ENCODE measurements around the gene NANS.
"Not testable (repeated sequence)": the region's sequence is repeated elsewhere in the genome, so short reads cannot be mapped to it uniquely, and the experiment has no call there.

Gene NANS

DNA sequence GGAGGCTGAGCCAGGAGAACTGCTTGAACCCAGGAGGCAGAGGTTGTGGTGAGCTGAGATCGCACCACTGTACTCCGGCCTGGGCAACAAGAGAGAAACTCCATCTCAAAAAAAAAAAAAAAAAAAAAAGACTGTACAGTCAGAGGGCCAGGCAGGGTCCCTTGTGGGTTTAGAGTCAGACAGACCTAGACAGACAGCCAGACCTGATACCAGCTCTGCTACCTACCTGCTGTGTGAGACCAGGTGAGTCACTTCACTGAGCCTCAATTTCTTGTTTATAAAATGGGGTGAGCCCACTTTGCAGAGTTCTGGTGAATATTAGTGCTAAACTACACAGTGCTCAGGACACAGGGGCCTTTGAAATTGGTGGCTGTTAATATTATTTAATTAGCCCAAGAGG lies 42.8 kb downstream of the NANS start:
- DNase-seq (ENCODE audit: low read depth in 2 of 3, low spot score in 2 of 3) = no peak

DNA sequence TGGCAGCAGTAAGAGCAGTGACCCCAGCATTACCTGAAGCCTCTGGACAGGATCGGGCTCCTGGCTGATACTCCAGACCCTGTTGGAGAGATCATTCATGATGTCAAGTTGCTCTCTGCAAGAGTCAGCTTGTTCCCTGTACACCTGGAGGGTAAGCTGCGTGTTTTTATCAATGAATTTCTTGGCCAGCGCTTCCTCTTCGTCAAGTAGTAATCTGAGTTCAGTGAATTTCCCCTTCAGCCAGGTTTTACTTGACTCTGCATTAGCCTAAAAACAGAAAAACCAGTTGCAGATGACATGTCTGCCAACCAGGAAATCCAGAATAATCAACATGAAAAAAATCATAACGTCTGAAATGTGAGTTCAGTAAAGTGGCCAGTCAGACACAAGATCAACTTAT lies 43.4 kb downstream of the NANS start:
- no peak for DNase-seq (ENCODE audit: low read depth in 2 of 3, low spot score in 2 of 3)

DNA sequence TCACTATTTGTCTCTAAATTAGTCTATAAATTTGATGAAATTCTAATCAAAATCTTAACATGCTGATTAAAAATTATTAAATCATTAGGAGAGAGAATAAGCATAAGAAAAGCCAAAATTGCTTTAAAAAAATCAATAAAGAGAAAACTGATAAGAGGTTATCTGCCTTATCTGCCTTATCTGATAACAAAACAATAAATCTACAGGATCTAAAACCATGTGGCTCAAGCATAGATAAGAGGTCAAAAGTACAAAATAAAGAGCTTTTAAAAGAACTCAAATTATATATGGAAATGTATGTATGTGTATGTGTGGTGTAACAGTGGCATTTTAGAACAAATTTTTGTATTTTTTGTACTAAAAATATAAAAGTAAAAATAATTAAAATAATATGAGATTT lies 43.9 kb downstream of the NANS start:
- DNase-seq (ENCODE audit: low read depth in 2 of 3, low spot score in 2 of 3) = no peak

DNA sequence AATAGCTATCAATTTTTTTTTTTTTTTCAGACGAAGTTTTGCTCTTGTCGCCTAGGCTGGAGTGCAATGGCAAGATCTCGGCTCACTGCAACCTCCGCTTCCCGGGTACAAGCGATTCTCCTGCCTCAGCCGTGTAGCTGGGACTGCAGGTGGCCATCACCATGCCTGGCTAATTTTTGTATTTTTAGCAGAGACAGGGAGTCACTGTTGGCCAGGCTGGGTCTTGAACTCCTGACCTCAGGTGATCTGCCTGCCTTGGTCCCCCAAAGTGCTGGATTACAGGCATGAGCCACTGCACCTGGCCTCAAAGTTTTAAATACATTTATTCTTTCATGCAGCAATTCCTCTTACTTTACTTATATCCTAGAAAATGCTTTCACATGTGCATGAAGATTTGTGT lies 44.9 kb downstream of the NANS start:
- DNase-seq (ENCODE audit: low read depth in 2 of 3, low spot score in 2 of 3) = no peak

DNA sequence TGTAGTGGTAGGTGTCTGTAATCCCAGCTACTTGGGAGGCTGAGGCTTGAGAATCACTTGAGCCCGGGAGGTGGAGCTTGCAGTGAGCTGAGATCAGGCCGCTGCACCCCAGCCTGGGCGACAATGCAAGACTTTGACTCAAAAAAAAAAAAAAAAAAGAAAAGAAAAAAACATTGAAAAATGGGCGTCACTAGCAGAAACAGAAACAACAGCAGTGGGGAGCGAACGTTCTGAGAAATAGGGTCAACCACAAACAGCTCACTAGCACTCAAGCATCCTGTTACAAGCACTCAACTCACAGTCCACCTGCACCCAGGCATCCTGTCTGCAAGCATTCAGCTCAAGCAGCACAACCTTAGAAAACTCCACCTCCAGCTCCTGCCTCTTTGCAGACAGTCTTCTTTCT lies 45.3 kb downstream of the NANS start:
- DNase-seq (ENCODE audit: low read depth in 2 of 3, low spot score in 2 of 3) = no peak

DNA sequence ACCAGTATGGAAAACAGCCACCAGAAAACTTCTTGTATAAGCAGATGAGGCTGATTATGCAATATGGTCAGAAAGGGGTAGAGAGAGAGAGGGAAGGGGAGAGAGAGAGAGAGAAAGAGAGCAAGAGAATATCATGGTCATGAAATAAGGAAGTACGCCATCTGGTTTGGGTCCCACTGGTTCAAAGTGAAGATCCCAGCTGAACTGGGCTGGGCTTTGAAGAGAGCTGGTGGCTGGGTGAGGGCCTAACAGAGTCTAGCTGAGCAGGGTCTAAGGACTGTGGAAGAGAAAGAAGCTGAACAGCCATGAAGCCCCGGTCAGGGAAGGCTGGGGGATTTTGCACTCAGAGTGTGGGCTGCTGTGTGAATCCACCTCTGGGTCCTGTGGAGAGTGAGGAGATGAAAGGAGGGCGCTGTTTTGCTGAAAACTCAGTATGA lies 47.9 kb downstream of the NANS start:
- DNase-seq (ENCODE audit: low read depth in 2 of 3, low spot score in 2 of 3) = no peak

DNA sequence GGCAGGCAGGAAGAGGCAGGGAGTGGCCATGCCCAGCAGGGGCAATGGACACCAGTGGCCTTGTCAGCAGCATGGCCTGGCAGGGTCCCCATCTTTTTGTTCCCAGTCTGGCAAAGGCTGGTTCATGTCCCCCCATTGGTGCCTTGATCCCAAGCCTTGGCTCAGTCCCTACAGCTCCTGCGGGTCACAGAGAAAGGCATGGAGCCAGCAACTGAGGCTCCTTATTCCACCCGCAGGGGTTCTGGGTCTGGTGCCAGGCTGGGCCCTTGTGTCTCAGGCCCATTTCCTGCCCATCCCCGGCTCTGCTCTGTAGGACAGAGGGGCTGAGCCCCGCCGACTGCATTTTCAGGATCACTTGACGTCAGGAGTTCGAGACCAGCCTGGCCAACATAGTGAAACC lies 48.5 kb downstream of the NANS start:
- no peak for DNase-seq (ENCODE audit: low read depth in 2 of 3, low spot score in 2 of 3)

DNA sequence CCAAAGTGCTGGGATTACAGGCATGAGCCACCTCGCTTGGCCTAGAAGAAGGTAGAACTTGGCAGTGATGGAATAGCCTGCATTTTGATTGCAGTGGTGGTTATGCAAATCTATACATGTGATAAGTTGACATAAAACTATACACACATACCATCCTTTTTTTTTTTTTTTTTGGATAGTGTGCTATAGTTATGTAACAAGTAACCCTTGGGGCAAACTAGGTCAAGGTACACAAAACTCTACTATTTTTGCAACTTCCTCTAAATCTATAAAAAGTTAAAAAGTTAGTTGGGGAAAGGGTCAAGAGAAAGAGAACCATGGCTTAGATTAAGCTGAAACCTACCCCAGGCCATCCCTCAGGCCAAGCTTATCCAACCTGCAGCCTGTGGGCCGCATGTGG lies 51.4 kb downstream of the NANS start:
- no peak for DNase-seq (ENCODE audit: low read depth in 2 of 3, low spot score in 2 of 3)

DNA sequence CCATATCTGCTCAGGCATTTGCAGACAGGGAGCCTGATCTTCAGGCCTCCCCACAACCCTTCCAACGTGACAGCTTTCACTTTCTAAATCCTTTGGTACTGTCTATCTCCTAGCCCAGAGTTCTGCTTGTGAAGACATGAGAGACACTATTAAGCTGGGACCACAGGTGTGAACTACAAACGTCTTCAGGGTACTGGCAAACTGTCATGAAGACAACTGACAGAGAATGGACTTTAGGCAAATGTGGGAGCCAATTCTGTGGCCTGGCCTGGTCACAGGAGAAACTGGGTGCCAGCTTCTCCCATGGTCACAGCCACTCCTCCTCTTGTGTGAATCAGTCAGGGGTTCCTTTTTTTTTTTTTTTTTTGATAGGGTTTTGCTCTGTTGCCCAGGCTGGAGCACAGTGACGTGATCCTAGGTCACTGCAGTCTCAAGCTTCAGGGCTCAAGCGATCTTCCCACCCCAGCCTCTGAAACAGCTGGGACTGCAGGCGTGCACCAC lies 52.0 kb downstream of the NANS start:
- no peak for DNase-seq (ENCODE audit: low read depth in 2 of 3, low spot score in 2 of 3)

DNA sequence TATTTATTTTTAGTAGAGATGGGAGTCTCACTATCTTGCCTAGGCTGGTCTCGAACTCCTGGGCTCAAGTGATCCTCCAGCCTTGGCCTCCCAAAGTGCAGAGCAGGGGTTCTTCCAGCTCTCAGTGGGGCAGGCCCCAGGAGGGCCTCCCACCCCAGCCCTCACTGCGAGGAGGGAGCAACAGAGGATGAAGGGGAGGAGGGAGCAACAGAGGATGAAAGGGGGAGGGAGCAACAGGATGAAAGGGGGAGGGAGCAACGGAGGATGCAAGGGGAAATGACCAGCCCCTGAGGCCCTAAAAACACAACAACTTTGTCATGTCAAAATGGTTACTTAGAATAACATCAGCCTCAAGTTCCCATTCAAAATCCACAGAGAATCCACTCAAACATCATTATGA lies 52.5 kb downstream of the NANS start:
- DNase-seq (ENCODE audit: low read depth in 2 of 3, low spot score in 2 of 3) = no peak

DNA sequence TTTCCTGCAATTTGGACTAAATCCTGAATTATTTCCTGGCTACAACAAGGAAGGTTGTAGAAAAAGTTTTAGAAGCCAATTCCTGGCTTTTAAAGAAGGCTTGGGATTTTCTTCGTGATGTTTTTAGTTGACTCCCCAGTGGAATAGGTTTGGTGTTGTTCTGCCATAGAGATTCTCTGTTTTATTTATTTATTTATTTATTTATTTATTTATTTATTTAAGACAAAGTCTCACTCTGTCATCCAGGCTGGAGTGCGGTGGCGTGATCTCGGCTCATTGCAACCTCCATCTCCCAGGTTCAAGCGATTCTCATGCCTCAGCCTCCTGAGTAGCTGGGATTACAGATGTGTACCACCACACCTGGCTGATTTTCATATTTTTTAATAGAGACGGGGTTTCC lies 60.6 kb downstream of the NANS start:
- DNase-seq (ENCODE audit: low read depth in 2 of 3, low spot score in 2 of 3) = not testable (repeated sequence)

DNA sequence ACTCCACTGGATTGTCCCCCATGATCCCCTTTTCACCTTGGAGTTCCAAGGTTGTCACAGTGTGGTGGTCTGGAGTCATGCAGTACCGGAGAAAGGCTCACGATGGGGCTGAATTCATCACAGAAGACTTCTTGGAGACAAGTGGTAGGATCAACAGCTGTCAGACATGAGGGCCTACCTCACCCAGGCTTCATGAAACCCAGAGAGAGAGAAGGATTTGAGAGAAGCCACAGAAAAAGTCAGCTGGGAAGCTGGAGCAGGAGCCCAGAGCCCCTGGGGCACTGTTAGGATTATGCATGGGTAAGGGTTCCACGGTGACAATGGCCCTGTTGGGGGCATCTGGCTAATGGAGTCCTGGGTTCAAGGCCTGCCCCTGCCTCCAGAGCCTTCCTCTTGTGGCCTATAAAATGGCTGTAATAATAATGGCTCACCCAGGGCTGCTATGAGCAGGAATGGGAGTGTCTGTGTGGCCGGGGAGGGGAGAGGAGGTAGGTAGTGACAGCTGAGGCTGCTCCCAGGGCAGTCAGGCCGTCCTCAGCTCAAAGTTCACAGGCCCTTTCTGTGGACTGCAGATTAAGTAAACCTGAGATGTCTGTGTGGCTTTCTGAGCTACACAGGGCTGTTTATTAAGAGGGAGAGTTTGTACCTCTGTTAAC lies 61.6 kb downstream of the NANS start:
- peak in 2 of 3 experiments; percentile 9 to 10 for DNase-seq (ENCODE audit: low read depth in 2 of 3, low spot score in 2 of 3)

DNA sequence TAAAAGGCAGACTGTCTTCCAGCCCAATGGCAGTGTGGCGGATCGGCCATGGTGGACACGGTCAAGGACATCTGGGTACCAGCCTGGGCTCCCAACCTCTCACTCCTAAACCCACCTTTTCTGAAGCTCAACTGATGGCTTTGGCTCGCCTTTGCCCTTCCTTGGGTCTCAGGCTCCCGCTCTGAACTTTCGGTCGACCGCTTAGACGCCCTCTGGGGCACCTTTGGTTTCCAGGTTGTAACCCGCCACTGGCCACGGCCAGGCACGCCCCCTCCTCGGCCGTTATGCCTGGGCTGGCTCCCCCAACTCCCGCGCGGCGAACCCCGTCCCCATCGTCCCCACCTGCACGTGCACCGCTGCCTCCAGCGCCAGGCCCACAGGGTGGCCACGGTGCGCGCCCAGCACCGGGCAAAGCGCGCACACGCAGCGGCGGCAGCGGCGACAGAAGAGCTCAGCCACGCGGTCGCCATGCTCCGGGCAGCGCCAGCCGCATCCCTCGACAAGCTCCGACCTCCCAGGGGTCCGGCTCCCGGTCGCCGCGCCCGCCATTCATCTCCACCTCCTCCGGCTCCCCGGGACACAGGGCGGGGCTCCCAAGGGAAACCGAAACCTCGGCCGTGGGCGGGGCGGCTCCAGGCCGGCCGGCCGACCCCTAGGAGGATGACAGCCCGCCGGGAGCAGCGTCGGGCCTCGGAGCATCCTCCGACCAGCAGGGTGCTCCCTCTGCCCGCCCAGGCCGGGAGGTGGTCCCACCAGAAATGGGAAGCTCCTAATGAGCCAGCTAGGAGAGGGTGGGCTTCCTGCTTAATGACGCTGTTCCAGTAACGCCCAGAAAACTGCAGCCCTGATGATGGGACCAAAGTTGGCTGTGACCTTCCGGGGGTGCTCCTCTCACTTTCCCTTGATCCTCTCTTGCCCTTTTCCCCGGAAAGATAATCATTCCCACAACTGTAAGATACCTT lies 62.4 kb downstream of the NANS start, which contains the start of gene TRIM14:
TSS of gene TRIM14 (minus strand) at position 583 of the 962 bp plus-strand sequence. CDS start at position 549, 34 bp downstream.
- peak; percentile 29 to 46 (median 45) for DNase-seq (ENCODE audit: low read depth in 2 of 3, low spot score in 2 of 3)

DNA sequence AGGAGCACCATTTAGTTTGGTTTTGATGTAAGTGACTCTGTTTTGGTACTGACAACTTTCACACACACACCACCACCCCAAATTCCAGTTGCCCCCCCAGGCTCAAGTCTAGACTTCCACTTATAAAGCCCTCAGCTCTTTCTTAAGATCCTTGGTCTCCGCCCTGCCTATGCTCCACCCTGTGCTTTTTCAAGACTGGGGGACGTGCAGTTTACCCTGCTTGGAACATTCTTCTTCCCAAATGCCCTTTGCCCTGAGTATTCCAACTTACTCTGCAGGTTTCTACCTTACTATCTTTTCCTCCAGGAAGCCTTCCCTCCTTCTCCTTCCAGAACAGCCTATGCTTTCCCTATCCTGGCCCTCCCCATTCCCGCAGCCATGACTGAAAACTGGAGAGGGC lies 63.9 kb downstream of the NANS start:
- no peak for DNase-seq (ENCODE audit: low read depth in 2 of 3, low spot score in 2 of 3)

DNA sequence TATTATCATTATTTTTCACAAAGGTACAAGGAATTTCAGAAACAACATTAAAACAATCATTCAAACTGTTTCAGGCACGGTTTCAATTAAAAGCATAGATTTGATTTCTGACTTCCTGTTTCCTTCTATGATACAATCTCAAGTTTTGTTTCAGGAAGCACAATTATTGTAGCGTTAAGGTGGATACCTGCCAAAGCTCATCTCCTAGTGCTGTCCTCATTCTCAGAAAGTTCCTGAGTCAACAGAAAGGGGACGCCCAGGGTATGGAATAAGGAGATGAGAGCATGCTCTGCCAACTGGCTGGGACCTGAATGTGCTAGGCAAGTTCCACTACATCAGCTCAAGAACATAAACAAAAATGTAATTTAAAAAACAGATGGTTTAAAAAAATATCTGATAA lies 64.5 kb downstream of the NANS start:
- no peak for DNase-seq (ENCODE audit: low read depth in 2 of 3, low spot score in 2 of 3)

DNA sequence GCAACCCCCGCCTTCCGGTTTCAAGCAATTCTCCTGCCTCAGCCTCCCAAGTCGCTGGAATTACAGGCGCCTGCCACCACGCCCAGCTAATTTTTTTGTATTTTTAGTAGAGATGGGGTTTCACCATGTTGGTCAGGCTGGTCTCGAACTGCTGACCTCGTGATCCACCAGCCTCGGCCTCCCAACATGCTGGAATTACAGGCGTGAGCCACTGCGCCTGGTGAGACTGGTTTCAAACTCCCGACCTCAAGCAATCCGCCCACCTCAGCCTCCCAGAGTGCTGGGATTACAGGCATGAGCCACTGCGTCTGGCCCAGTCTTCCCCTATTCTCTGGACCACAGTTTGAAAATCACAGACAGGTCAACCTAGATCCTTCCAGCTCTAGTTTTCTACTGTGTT lies 67.6 kb downstream of the NANS start:
- not testable (repeated sequence) for DNase-seq (ENCODE audit: low read depth in 2 of 3, low spot score in 2 of 3)

DNA sequence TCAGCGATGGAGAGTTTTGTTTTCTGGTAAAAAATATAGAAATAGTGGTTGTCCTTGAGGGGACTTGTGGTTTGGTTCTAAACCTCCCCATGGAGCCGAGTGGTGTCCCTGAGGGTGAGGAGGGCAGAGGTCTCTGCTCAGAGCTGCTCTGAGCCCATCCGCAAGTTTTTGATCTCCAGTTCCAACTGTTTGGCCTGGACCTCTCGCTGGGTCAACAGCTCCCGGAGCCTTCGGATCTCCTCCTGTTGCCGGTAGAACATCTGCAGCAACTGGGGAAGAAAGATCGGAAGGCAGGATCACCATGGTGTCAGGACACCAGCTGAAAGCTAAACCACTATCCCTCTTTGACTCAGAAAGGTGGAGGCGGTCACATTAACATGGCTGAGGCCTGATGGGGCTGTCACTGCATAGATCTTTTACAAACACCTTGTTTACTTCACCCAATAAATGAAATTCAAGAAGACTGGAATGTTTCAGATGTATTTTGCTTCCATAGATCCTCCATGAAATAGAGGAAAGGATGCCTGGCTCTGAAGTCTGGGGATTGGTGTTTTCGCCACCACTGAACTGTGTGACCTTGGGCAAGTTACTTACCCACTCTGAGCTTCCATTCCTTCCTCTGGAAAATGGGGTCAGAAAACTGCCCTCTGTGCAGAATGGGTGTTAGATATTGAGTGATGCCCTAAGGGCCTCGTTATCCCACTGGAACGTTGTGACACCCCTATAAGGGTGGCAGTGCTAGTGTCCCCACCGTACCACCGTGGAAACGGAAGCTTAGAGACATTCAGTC lies 68.3 kb downstream of the NANS start:
- DNase-seq (ENCODE audit: low read depth in 2 of 3, low spot score in 2 of 3) = no peak

DNA sequence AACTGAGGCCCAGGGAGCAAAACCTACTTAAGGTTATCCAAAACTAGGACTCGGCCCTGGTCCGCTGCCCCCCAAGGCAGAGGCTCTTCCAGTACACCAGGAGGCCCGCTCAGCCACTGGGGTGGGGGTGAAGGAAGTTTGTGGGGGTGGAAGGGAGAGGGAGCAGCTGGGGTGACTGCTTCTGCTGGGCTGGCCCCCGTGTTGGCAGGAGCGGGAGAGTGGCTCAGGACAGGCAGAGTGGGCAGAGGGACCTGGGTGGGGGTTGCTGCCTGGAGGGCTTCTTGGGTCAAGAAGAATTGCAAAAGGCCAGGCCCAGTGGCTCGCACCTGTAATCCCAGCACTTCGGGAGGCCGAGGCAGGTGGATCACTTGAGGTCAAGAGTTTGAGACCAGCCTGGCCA lies 70.7 kb downstream of the NANS start:
- DNase-seq (ENCODE audit: low read depth in 2 of 3, low spot score in 2 of 3) = no peak

DNA sequence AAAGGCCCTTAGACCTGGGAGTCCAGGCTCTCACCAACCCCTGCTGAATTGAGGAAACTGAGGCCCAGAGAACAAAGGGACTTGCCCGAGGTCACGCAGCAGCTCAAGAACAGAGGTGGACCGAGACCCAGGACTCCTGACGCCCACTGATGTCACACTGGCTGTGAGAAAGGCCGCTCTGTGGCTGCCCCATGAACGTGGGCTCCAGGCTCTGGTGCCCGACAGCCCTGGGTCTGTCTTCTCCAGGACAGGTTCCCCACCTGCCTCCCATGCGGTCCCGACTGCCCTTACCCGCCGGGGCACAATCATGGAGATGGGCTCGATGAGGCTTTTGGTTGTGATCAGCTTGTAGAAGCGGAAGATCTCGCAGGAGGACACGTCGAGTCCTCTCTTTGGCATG lies 71.8 kb downstream of the NANS start:
- DNase-seq (ENCODE audit: low read depth in 2 of 3, low spot score in 2 of 3) = no peak

DNA sequence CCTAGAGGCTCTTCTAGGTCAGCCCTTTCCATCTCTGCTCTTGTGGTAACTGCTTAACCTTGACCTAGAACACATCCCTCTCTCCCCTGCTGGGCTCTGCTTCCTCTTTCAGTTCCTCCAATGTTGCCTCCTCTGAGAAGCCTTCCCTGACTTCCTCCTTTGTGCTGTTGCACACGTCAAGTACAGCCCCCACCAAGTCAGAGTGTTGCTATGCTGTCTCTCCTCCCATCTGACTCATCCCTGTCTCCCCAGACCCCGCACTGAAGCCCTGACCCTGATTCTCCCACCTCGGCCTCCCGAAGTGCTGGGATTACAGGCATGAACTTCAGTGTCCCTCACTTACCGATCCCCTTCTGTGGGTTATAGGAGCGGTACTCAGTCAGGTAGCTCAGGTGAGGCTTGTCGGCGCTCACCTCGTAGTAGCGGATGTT lies 72.9 kb downstream of the NANS start:
- DNase-seq (ENCODE audit: low read depth in 2 of 3, low spot score in 2 of 3) = no peak

DNA sequence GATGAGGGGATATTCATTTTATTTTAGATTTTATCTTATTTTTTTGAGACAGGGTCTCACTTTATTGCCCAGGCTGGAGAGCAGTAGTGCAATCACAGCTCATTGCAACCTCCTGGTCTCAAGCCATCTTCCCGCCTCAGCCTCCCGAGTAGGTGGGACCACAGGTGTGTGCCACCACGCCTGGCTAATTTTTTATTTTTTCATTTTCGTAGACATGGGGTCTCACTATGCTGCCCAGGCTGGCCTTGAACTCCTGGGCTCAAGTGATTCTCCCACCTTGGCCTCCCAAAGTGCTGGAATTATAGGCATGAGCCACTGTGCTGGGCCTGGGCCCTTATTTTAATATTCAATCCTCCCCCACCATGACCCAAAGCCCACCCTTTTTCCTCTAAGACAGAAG lies 73.5 kb downstream of the NANS start:
- DNase-seq (ENCODE audit: low read depth in 2 of 3, low spot score in 2 of 3) = not testable (repeated sequence)

Measured in activated CD8-positive, alpha-beta memory T cell treated with anti-CD3 and anti-CD28 coated beads for 48 hours (primary cell).